Gastroesophageal sphincter (tissue), 3 donors: ENCODE results near the gene RMI1.

Experiments
- EP300 ChIP-seq: sonication (generic); formaldehyde crosslinking; IDR thresholded peaks from one replicate; pipeline ENCODE4 v1.6.1; 2017; ENCODE audit warnings: antibody characterized with exemption, mild to moderate bottlenecking
- POLR2A ChIP-seq, 2 donors: fragments of 450-650 bp; IDR thresholded peaks; one replicate each; pipeline ENCODE4 v1.6.1; 2017; ENCODE audit warnings: antibody characterized with exemption in 2 of 2, mild to moderate bottlenecking in 2 of 2, moderate library complexity in 1 of 2
- TF ChIP-seq, protein P1 (sequence below), 4 experiments: fragments of 200-600 bp in 2 of 4; fragments of 450-650 bp in 2 of 4; sonication (generic) in 1 of 4; IDR thresholded peaks; one replicate each; pipeline ENCODE4 v1.5.1; 2017 to 2019; ENCODE audit warnings: antibody characterized with exemption in 4 of 4, mild to moderate bottlenecking in 2 of 4, moderate library complexity in 2 of 4

DNA sequence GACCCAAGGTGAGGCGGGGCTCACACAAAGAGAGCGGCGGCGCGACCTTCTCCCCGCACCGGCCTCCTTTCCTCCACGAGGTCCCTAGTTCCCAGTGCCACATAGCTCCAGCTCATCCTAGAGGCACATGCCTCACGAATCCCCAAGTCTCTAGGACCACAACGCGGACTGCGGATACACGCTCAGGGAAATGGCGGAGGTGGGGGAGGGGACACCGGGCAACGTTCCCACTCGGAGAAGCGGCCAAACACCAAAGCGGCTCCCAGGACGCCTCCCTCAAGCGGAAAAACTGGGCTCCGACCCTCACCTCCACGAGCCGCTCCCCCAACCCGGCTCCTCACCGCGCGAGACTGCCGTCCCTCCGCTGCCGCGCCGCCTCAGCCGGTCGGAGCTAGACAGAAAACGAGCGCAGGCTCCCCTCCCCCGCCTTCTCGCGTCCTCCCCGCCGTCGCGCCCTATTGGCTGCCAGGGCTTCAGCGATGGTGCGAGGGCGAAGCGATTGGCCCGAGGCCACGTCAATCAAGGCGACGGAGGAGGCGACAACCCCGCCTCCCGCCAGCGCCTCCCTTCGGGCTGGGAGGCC, 702 bp upstream of the RMI1 start, which contains the start of gene HNRNPK:
- TF ChIP-seq POLR2A (IDR thresholded peaks at IDR 0.05) (no peak), EP300 (no peak)
- TF ChIP-seq, protein P1, sequence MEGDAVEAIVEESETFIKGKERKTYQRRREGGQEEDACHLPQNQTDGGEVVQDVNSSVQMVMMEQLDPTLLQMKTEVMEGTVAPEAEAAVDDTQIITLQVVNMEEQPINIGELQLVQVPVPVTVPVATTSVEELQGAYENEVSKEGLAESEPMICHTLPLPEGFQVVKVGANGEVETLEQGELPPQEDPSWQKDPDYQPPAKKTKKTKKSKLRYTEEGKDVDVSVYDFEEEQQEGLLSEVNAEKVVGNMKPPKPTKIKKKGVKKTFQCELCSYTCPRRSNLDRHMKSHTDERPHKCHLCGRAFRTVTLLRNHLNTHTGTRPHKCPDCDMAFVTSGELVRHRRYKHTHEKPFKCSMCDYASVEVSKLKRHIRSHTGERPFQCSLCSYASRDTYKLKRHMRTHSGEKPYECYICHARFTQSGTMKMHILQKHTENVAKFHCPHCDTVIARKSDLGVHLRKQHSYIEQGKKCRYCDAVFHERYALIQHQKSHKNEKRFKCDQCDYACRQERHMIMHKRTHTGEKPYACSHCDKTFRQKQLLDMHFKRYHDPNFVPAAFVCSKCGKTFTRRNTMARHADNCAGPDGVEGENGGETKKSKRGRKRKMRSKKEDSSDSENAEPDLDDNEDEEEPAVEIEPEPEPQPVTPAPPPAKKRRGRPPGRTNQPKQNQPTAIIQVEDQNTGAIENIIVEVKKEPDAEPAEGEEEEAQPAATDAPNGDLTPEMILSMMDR (IDR thresholded peaks at IDR 0.05), result no peak
